Testis (tissue), 3 donors: Measurements from ENCODE around the gene SPRY1. TPM values are rescaled to one million over a fixed set of nuclear protein-coding genes. Genes with fewer than 3 reads are reported as not detected.

Experiments used
- DNase-seq: peaks from one replicate; pipeline ENCODE4 v3.0.0-alpha.2; 2019
- H3K27ac ChIP-seq, 2 donors: fragments of 200-600 bp; sonication (generic); one replicate each; pipeline ENCODE4 v1.5.1; 2019
- H3K27me3 ChIP-seq: fragments of 200-600 bp; sonication (generic); one replicate; pipeline ENCODE4 v1.5.1; 2019
- H3K36me3 ChIP-seq: fragments of 200-600 bp; sonication (generic); one replicate; pipeline ENCODE4 v1.5.1; 2017; ENCODE audit warnings: low read depth; ENCODE audit errors: missing control alignments
- H3K4me1 ChIP-seq: fragments of 200-600 bp; sonication (generic); one replicate; pipeline ENCODE4 v1.5.1; 2019
- H3K4me3 ChIP-seq, 2 donors: fragments of 200-600 bp; sonication (generic); one replicate each; pipeline ENCODE4 v1.5.1; 2017 to 2019
- H3K9me3 ChIP-seq: fragments of 200-600 bp; sonication (generic); one replicate; pipeline ENCODE4 v1.5.1; 2017
- POLR2A ChIP-seq: fragments of 450-650 bp; IDR thresholded peaks from one replicate; pipeline ENCODE4 v1.6.1; 2017; ENCODE audit warnings: antibody characterized with exemption, mild to moderate bottlenecking, moderate library complexity
- WGBS, 2 donors: methylation state at CpG; one replicate each; pipeline ENCODE4 v1.1.5; 2018; 5-methylcytosine and 5-hydroxymethylcytosine counted together
- intact Hi-C: fragments of 100-400 bp; cut with DNase I; formaldehyde crosslinking; loops from one replicate; pipeline ENCODE4 v1.15.1; 2023; ENCODE audit warnings: low total_unique reads
- polyA plus RNA-seq: library from polyadenylated mRNA; stranded (reverse); fragments of 350-450 nt; fragmentation: Illumina TruSeq; extraction: RNeasy Lipid Tissue Mini Kit (QIAGEN cat#74804); gene quantifications from one replicate; pipeline ENCODE4 v1.2.3, GENCODE V29; 2014; ENCODE audit warnings: low read depth, low replicate concordance; ENCODE audit not compliant: insufficient read depth
- total RNA-seq, 2 donors: library from RNA; depleted of rRNA; stranded (reverse); fragments of >200 nt; gene quantifications; one replicate each; pipeline ENCODE4 v1.2.3, GENCODE V29; 2016
- TF ChIP-seq, protein P1 (sequence below), 3 experiments: fragments of 450-650 bp in 2 of 3; fragments of 200-600 bp in 1 of 3; sonication (generic) in 1 of 3; IDR thresholded peaks; one replicate each; pipeline ENCODE4 v1.5.1; 2016 to 2019; ENCODE audit warnings: antibody characterized with exemption in 3 of 3, mild to moderate bottlenecking in 2 of 3, moderate library complexity in 1 of 3

Gene SPRY1
- total and polyA plus RNA-seq, 3 donors from 2014 or later, result 30.2 to 52.0 (median 36.0) TPM

DNA sequence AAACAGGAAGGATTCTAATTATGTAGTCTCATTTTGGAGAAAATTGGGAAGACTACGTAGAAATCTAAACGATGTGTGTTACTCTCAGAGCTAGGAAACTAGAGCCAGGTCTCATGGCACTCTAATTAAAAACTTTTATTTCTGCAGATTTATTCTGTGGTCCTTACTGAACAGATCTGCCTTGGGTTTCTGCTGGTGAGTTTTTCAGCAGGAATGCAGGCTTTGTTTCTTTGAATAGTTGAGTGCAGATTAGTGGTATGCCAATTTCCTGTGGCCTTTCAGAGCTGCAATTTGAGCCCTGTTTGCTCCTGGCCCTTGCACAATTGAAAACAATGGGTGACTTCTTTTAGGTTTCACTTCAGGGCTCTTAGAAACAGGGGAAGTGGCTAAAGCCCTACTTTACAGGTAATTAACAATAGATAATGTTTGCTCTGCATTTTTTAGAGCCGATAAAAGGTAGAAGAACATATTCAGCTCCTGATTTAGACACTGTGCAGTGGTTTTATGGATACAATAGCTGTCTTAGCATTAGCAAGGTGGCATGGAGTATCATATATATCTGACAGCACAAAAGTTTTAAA is 21.8 kb downstream of the SPRY1 start:
- no peak for TF ChIP-seq POLR2A
- Histone ChIP-seq H3K27me3 (no peaks in the 10 kb centered on the region), H3K36me3 (no peaks in the 10 kb centered on the region), H3K27ac (peak overlapping the region in 1 of 2 donors; percentile 57), H3K9me3 (no peaks in the 10 kb centered on the region), H3K4me1 (peaks cover 8% of the 10 kb centered on the region), H3K4me3 (no peak overlapping the region)
- 18 to 24% methylated on average over 3 of the region's 3 CpGs for WGBS, 2 donors
- no peak for DNase-seq
- intact Hi-C loops, result no loop called here

DNA sequence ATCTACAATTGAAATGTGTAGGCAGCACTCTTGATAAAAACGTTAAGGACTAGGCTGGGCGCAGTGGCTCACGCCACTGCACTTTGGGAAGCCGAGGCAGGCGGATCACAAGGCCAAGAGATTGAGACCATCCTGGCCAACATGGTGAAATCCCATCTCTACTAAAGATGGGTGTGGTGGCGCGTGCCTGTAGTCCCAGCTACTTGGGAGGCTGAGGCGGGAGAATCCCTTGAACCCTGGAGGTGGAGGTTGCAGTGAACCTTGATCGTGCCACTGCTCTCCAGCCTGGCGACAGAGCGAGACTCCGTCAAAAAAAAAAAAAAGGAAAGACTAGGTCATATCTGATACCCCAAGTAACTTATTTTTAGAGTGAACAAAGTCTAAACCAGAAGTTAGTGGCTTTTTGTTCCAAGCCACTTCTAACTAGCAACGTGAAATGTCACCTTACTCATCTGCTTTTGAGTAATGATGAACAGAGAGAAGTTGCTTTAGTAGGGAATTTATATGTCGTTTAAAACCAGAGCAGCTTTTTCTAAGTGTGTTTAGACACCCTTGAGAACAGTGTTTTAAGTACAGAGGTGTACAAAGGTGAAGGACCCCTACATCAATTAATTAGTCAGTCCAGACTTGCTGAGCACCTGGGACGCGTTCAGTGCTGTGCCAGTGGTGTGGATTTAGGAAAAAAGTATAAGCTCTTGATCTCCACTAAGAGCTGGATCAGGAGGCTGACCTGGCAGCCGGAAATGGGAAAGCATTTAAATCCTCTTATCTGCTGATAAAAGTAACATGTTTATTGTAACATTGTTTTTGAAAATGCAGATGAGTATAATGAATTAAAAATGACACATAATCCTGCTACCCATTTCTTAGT is 23.5 kb downstream of the SPRY1 start:
- 85 to 88% methylated on average over 16 to 17 of the region's 17 CpGs for WGBS, 2 donors
- H3K4me3 ChIP-seq, result no peak overlapping the region
- DNase-seq, result peak; percentile 42
- intact Hi-C loops, result no loop called here
- peaks cover 8% of the 10 kb centered on the region for H3K4me1 ChIP-seq
- H3K36me3 ChIP-seq, result no peaks in the 10 kb centered on the region
- no peak overlapping the region for H3K27ac ChIP-seq
- no peaks in the 10 kb centered on the region for H3K27me3 ChIP-seq
- H3K9me3 ChIP-seq, result no peaks in the 10 kb centered on the region
- no peak for TF ChIP-seq POLR2A
- TF ChIP-seq, protein P1, sequence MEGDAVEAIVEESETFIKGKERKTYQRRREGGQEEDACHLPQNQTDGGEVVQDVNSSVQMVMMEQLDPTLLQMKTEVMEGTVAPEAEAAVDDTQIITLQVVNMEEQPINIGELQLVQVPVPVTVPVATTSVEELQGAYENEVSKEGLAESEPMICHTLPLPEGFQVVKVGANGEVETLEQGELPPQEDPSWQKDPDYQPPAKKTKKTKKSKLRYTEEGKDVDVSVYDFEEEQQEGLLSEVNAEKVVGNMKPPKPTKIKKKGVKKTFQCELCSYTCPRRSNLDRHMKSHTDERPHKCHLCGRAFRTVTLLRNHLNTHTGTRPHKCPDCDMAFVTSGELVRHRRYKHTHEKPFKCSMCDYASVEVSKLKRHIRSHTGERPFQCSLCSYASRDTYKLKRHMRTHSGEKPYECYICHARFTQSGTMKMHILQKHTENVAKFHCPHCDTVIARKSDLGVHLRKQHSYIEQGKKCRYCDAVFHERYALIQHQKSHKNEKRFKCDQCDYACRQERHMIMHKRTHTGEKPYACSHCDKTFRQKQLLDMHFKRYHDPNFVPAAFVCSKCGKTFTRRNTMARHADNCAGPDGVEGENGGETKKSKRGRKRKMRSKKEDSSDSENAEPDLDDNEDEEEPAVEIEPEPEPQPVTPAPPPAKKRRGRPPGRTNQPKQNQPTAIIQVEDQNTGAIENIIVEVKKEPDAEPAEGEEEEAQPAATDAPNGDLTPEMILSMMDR (IDR thresholded peaks at IDR 0.05), result no peak

DNA sequence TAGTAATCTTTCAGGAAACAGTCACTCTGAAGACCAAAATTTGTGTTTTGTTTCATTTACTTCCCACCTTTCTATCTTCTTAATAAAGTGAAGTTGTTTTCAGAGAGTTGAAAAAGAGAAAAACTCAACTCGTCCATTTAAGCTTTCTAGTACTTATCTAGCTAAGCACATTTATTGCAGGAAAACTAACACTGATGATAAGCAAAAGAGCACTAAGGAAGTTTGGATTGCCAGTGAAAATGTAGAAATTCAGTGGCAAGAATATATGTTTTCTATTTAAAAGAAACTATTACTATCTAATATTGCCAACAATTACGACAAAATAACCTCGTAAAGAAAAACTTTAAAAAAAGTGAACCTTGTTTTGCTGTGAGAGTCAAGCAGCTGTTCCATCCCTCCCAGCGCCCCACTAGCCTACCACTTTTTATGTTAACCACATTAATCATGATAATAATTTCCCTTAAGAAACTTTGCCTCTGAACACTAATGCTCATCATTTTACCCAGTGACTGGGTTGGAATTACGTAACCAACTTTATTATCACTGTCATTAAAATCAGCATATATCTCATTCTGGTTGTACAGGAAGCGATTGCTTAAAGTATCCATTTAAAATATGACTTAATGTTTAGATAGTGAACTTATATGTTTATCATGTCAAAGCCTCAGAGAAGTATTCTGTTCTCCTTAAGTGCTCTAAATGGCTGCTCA is 24.8 kb downstream of the SPRY1 start:
- 73 to 84% methylated on average over 6 of the region's 6 CpGs for WGBS, 2 donors
- Histone ChIP-seq H3K27me3 (no peaks in the 10 kb centered on the region), H3K36me3 (no peaks in the 10 kb centered on the region), H3K4me3 (no peak overlapping the region), H3K4me1 (peaks cover 8% of the 10 kb centered on the region), H3K9me3 (no peaks in the 10 kb centered on the region), H3K27ac (no peak overlapping the region)
- no peak for DNase-seq
- TF ChIP-seq, protein P1 (IDR thresholded peaks at IDR 0.05), result no peak
- no peak for TF ChIP-seq POLR2A
- intact Hi-C loops, result no loop called here

DNA sequence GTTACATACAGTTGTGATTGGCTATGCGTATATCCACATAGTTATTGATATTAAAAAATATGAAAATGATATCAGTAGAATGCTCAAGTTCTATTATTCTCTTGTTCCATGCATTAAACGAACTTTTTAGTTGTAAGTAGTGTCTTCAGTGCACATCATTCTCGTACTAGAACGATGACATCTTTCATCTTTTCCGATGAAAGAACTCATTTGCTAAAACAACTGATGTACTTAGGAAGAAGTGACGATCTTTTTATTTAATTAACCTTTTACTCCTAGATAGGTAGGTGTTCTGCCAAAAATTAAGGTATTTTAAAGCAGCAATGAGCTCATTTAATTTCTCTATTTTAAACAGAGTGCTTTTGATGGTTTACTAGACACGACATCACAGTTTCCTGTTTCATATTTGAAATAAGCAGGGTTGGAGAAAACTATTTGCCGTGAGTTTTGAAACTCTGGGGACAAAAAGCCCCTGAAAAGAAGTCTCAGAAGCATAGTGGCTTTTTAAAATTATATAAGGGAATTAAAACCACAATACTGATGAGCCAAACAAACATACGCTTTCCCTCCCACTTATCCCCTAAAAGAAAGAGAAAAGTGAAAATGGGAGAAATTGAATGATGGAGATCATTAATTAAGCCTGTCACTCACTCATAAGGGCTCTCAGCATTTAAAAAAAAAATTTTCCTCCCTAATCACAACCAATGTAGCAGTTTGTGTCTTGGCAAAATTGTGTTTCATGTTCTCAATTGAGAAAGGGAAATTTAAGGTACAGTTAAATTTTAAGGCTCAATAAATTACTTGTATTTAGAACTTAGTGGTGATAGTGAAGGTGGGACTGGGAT is 25.6 kb downstream of the SPRY1 start:
- TF ChIP-seq, protein P1 (IDR thresholded peaks at IDR 0.05), result no peak
- no peak for TF ChIP-seq POLR2A

More for the DNA sequence above, 25.6 kb downstream of the SPRY1 start:
- 74 to 82% methylated on average over 9 of the region's 9 CpGs for WGBS, 2 donors
- H3K27me3 ChIP-seq, result no peaks in the 10 kb centered on the region
- DNase-seq, result no peak
- no peaks in the 10 kb centered on the region for H3K36me3 ChIP-seq
- H3K27ac ChIP-seq, result no peak overlapping the region
- H3K9me3 ChIP-seq, result no peaks in the 10 kb centered on the region
- intact Hi-C loops, result no loop called here
- H3K4me1 ChIP-seq, result peaks cover 8% of the 10 kb centered on the region
- no peak overlapping the region for H3K4me3 ChIP-seq
